ENCODE results near the gene ABHD12. TPM values are rescaled to one million over a fixed set of nuclear protein-coding genes. Genes with fewer than 3 reads are reported as not detected.

ABHD12 gene
- total RNA-seq, 1 donor from 2014 or later = 79.3 TPM

DNA sequence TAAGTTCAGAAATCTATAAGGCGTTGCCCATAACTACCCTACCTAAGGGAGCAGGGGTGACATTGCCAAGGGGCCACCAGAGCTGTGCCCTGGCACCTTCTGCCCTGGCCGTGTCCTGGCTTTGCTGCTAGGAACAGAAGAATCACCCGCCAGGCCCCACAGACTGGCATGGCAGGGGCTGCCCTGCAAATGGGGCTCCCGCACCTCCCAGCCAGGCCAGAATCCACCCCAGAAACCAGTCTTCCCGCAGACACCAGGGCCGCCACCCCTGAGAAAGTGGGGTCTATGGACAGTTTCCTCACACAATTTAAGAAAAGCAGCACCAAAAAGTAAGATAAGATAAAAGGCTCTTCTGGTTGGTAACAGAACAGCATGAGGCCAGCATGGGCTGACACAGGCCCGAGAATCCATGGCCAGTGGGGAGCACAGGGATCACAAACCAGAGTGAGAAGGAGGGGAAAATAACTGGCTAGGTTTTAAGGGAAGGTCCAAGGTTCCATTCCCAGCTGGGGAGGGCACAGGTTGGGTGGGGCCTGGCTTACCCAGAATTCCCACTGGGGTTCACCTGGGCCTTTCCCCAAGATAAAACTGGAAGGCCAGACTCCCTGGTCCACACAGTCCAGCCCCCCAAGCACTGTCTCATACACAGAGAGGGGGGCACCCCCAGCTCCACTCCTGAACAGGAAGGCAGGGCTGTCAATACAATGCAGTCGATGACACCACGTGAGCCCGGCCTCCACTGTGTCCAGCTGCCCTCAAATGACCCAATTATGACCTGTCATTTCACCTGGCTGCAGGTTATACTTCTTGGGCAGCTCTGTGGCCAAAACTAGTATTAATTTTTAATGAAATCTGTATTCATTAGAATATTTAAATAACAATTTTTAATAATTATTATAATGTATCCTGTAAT is 83.4 kb downstream of the ABHD12 start:
- TF ChIP-seq, protein P1, sequence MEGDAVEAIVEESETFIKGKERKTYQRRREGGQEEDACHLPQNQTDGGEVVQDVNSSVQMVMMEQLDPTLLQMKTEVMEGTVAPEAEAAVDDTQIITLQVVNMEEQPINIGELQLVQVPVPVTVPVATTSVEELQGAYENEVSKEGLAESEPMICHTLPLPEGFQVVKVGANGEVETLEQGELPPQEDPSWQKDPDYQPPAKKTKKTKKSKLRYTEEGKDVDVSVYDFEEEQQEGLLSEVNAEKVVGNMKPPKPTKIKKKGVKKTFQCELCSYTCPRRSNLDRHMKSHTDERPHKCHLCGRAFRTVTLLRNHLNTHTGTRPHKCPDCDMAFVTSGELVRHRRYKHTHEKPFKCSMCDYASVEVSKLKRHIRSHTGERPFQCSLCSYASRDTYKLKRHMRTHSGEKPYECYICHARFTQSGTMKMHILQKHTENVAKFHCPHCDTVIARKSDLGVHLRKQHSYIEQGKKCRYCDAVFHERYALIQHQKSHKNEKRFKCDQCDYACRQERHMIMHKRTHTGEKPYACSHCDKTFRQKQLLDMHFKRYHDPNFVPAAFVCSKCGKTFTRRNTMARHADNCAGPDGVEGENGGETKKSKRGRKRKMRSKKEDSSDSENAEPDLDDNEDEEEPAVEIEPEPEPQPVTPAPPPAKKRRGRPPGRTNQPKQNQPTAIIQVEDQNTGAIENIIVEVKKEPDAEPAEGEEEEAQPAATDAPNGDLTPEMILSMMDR (conservative IDR thresholded peaks at IDR 0.05; ENCODE audit: low read depth, low read length) = no peak
- no peak overlapping the region for H3K4me3 ChIP-seq (ENCODE audit: low read depth, low read length)
- DNase-seq (ENCODE audit: low read depth) = no peak

DNA sequence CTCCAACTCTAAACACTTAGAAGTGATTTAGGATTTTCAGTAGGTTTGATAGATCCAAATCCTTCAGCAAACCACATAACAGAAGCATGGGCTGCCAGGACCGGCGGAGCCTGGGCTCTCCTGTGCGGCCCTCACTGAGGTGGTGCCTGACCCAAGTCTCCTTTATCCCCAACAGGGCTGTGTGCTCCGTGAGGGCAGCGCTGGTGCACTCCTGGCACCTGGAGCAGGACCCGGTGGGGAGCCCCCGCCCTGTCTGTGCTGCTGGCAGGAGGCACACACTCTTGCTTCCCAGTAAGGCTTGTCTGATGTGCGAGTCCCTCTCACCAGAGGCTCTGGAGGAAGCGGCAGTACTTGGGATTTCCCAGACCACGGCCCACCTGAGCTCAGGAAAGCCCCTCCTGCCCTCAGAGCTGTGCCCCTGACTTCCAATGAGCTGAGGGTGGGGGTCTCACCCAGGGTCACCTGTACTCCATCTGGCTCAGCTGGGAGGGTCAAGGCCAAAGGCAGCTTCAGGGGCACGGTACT is 86.5 kb downstream of the ABHD12 start:
- no peak overlapping the region for H3K4me3 ChIP-seq (ENCODE audit: low read depth, low read length)
- DNase-seq (ENCODE audit: low read depth) = no peak
- TF ChIP-seq, protein P1 (conservative IDR thresholded peaks at IDR 0.05; ENCODE audit: low read depth, low read length) = no peak

DNA sequence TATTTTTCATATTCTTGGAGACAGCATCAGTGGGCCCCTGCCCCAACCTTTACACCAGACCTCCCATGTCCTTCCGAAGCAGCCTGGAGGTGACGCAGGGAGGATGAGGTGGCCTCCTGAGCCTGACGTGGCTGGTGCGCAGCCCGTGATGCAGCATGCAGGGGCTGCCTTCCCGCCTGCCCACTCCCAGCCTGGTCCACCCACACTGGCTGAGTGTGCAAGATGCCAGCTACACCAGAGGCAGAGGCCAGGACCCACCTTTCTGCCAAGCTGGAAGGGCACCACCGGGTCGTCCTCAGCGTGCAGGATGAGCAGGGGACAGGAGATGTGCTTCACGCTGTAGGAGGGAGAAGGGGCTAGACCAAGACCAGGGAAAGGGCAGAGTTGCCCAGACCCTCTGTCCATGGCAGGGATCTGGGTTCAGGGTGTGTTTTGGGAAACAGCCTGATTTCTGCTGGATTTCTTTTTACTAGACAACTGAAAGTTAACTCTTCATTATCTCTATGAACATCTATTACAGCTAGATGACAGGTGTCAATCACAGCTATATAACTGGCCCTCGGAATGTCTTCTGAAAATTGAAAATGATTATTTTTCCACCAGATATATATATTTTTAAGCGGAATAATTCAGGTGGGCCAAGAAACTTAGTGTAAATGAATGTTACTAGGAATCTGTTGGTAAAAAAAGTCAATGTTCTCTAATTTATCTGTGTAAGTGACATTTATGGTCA is 87.2 kb downstream of the ABHD12 start:
- no peak overlapping the region for H3K4me3 ChIP-seq (ENCODE audit: low read depth, low read length)
- DNase-seq (ENCODE audit: low read depth) = no peak
- TF ChIP-seq, protein P1 (conservative IDR thresholded peaks at IDR 0.05; ENCODE audit: low read depth, low read length) = no peak

DNA sequence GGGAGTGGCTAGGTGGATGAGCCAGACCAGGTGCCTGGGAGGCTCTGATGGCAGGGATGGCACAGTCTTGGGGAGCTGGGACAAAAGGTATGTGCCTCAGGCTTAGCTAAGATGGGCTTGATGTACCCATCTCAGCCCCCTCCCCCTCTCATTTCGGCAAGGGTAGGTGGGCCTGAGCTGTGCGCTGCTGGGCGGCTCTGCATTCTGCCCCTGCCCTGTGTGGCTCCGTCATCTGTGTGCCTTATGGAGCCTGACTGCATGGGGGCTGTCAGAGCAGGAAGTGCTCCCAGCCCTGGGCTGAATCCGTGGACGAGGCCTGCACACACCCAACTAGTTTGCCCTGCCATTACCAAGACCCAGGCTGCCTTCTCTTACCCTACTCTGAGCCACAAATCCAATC is 88.0 kb downstream of the ABHD12 start:
- DNase-seq (ENCODE audit: low read depth) = no peak
- TF ChIP-seq, protein P1 (conservative IDR thresholded peaks at IDR 0.05; ENCODE audit: low read depth, low read length) = no peak
- H3K4me3 ChIP-seq (ENCODE audit: low read depth, low read length) = no peak overlapping the region

DNA sequence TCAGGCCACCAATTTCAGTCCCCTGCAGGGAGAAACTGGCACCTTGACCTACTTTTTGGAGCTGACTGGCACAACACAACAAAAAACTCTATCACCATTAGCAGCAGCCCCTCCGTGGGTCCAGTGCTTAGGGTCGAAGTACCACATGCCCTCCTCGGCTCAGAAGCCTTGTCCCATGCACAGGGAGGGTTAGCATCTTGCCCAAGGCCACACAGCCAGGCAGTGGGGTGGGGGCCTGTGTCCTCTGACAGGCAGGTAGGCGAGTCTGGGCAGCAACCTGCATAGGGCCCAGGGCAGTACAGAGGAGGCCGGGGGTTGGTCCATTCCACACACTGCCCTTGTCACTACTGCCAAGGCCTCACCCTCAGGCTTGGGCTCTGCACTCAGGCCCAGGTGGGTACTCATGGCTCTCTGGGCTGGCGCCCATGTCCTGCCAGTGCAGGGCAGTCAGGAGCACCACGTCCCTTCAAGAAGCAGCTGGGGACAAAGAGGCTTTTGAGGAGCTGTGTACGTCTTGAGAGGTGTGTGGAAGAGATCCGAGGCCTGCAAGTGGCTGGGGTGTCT is 89.2 kb downstream of the ABHD12 start:
- H3K4me3 ChIP-seq (ENCODE audit: low read depth, low read length) = no peak overlapping the region
- DNase-seq (ENCODE audit: low read depth) = no peak
- TF ChIP-seq, protein P1 (conservative IDR thresholded peaks at IDR 0.05; ENCODE audit: low read depth, low read length) = no peak

DNA sequence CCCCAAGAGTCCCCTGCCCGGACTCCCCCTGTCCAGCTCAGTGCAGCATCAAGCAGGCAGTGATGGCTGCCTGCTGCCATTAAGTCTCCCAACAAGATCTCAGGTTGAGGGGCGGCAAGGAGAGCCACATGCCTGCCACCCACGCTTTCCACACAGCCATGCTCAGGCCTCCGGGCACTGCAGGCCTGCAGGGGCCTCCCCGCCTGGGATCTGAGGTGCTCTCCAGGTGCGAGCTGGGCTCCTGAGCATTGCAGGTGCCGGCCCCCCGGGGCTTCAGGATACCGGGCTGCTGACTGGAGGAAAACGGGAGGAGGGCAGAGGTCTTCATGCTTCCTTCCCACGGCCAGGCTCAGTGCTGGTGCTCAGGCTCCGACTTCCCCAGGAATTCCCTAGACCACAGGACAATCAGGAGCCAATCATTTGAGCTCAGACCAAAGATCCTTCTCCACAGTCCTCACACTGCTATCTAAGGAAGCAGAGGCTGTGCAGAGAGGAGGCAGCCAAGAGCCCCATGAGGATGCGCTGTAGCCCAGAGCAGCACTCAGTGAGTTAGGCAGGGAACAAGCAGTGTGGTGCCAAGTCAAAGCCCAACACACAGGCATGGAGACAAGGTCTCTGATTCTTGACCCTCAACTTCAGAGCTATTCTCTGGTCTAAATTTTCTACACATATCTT is 90.0 kb downstream of the ABHD12 start:
- no peak for DNase-seq (ENCODE audit: low read depth)
- H3K4me3 ChIP-seq (ENCODE audit: low read depth, low read length) = no peak overlapping the region
- TF ChIP-seq, protein P1 (conservative IDR thresholded peaks at IDR 0.05; ENCODE audit: low read depth, low read length) = no peak
